Mammary epithelial cell (primary cell): ENCODE results near the gene ADAMTS10.

Experiments used
- CTCF ChIP-seq, 2 donors: IDR thresholded peaks in 1 of 2; conservative IDR thresholded peaks in 1 of 2; 2 replicates each; pipeline ENCODE4 v1.5.1; 2011 to 2012; ENCODE audit warnings: inconsistent platforms in 2 of 2, low read length in 2 of 2, mild to moderate bottlenecking in 2 of 2, control low read depth in 1 of 2, low read depth in 1 of 2; ENCODE audit not compliant: insufficient read depth in 1 of 2; ENCODE audit errors: extremely low read depth in 1 of 2
- EZH2 ChIP-seq: IDR thresholded peaks from 2 replicates; pipeline ENCODE4 v1.6.1; 2012; ENCODE audit warnings: low read length, inconsistent platforms, borderline replicate concordance

DNA sequence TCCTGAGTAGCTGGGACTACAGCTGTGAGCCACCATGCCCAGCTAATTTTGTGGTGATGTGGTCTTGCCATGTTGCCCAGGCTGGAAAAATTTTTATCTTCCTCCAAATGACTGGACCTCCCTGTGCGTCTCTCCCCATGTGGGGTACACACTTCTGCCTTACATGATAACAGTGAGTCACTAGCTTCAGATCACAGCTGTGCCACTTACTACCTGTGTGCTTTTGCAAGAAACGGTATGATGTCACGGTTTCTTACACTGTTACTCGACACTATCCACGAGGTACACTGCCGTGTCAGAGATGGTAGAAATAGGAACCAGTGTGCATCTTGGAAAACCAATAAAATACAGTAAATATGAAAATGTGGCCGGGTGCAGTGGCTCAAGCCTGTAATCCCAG lies 79.0 kb downstream of the ADAMTS10 start:
- TF ChIP-seq CTCF (conservative IDR thresholded peaks at IDR 0.05 in 1 of 2, IDR thresholded peaks at IDR 0.05 in 1 of 2; ENCODE audit: extremely low read depth in 1 of 2, insufficient read depth in 1 of 2, low read depth in 1 of 2, low read length in 2 of 2) (no peak), EZH2 (no peak)
